Ovary (tissue), 3 donors: ENCODE results near the gene PLEKHG2.

Source experiments
- POLR2A ChIP-seq: fragments of 450-650 bp; IDR thresholded peaks from one replicate; pipeline ENCODE4 v1.6.1; 2017; ENCODE audit warnings: antibody characterized with exemption, mild to moderate bottlenecking, moderate library complexity
- TF ChIP-seq, protein P1 (sequence below), 3 donors: fragments of 450-650 bp in 2 of 3; fragments of 200-600 bp in 1 of 3; IDR thresholded peaks; one replicate each; pipeline versions ENCODE4 v1.5.1 to v1.8.0; 2016 to 2022; ENCODE audit warnings: antibody characterized with exemption in 3 of 3, mild to moderate bottlenecking in 1 of 3
- donor health status: DM: no; HTN: no; CAD: no.

DNA sequence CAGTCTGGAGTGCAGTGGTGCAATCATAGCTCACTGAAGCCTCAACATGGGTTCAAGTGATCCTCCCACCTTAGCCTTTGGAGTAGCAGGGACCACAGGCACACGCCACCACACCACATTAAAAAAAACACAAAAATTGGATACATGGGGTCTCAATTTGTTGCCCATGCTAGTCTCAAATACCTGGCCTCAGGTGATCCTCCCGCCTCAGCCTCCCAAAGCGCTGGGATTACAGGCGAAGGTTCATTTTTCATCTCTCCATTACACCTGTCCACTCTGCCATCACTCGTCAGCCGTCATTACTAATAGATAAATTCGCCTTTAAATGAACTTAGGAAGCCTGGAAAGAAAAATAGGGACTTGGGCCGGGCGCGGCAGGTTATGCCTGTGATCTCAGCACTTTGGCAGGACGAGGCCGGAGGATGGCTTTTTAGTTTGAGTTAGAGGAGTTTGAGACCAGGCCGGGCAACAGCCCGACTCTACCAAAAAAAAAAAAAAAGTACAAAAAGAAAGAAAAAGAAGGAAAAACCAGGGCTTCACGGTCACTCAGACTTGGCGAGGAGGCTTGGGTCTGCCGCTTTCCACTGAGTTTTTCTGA is 32.2 kb downstream of the PLEKHG2 start:
- TF ChIP-seq, protein P1, sequence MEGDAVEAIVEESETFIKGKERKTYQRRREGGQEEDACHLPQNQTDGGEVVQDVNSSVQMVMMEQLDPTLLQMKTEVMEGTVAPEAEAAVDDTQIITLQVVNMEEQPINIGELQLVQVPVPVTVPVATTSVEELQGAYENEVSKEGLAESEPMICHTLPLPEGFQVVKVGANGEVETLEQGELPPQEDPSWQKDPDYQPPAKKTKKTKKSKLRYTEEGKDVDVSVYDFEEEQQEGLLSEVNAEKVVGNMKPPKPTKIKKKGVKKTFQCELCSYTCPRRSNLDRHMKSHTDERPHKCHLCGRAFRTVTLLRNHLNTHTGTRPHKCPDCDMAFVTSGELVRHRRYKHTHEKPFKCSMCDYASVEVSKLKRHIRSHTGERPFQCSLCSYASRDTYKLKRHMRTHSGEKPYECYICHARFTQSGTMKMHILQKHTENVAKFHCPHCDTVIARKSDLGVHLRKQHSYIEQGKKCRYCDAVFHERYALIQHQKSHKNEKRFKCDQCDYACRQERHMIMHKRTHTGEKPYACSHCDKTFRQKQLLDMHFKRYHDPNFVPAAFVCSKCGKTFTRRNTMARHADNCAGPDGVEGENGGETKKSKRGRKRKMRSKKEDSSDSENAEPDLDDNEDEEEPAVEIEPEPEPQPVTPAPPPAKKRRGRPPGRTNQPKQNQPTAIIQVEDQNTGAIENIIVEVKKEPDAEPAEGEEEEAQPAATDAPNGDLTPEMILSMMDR (IDR thresholded peaks at IDR 0.05) = no peak
- TF ChIP-seq POLR2A = no peak
